ENCODE data around the gene GSTO2.

Gene GSTO2

GRCh38 chr10:104321226-104321625 is 52.2 kb downstream of the GSTO2 start:
- H3K27ac ChIP-seq (ENCODE audit: low read depth, low read length), result no peak overlapping the region
- no peaks in the 10 kb centered on the region for H3K9me3 ChIP-seq (ENCODE audit: insufficient read depth, low read depth, low read length)
- 93% methylated on average over 6 of the region's 6 CpGs for WGBS
- no peak overlapping the region for H3K4me3 ChIP-seq (ENCODE audit: low read length)
- no peaks in the 10 kb centered on the region for H3K27me3 ChIP-seq (ENCODE audit: insufficient read depth, low read length)
- H3K36me3 ChIP-seq (ENCODE audit: insufficient read depth, low read length), result 0 out of 2 replicates have a peak, but pooled peaks cover under 1% of the 10 kb centered on the region
- H3K4me1 ChIP-seq (ENCODE audit: insufficient read depth, low read length), result peaks cover 47% of the 10 kb centered on the region
- H3K9ac ChIP-seq (ENCODE audit: low read depth, low read length), result no peak overlapping the region

DNA sequence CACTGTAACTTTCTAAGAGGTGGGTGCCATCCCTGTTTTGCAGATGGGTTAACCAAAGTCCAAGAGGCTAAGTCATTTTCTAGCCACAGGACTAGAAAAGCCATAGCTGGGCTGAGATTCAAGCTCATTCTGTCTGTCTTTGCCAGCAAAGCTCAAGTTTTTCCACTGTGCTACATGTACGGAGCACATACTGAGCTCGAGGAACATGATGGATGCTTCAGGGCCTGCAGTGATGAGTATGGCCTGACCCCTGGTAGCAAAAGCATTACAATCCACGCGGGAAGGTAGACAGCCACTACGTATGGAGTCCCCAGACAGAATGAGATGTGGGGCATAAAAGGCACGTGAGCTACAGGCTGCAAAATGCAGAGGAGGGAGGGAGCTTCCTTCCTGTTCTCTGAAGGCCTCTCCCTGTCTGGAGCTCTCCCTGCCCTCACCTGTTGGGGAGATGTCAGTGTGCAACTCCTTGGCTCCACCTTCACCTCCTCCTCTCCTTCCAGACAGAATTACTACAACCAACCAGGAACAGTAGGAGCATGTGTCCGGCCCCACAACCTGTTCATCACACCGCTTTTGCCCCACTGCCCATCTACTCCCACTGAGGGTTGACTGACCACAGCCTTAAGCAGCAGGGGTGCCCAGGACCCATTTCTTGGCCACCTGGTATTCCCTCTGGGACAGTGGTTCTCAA is 52.9 kb downstream of the GSTO2 start:
- Histone ChIP-seq H3K27me3 (ENCODE audit: insufficient read depth, low read length) (no peaks in the 10 kb centered on the region), H3K4me1 (ENCODE audit: insufficient read depth, low read length) (peaks cover 44% of the 10 kb centered on the region), H3K36me3 (ENCODE audit: insufficient read depth, low read length) (no peaks in the 10 kb centered on the region), H3K27ac (ENCODE audit: low read depth, low read length) (no peak overlapping the region), H3K4me3 (ENCODE audit: low read length) (no peak overlapping the region), H3K9ac (ENCODE audit: low read depth, low read length) (no peak overlapping the region), H3K9me3 (ENCODE audit: insufficient read depth, low read depth, low read length) (no peaks in the 10 kb centered on the region)
- 86% methylated on average over 8 of the region's 8 CpGs for WGBS

GRCh38 chr10:104322416-104322782 is 53.4 kb downstream of the GSTO2 start:
- Histone ChIP-seq H3K9ac (ENCODE audit: low read depth, low read length) (no peak overlapping the region), H3K36me3 (ENCODE audit: insufficient read depth, low read length) (no peaks in the 10 kb centered on the region), H3K9me3 (ENCODE audit: insufficient read depth, low read depth, low read length) (no peaks in the 10 kb centered on the region), H3K4me3 (ENCODE audit: low read length) (no peak overlapping the region), H3K27me3 (ENCODE audit: insufficient read depth, low read length) (no peaks in the 10 kb centered on the region), H3K4me1 (ENCODE audit: insufficient read depth, low read length) (peaks cover 41% of the 10 kb centered on the region), H3K27ac (ENCODE audit: low read depth, low read length) (no peak overlapping the region)
- 73% methylated on average over 7 of the region's 7 CpGs for WGBS

DNA sequence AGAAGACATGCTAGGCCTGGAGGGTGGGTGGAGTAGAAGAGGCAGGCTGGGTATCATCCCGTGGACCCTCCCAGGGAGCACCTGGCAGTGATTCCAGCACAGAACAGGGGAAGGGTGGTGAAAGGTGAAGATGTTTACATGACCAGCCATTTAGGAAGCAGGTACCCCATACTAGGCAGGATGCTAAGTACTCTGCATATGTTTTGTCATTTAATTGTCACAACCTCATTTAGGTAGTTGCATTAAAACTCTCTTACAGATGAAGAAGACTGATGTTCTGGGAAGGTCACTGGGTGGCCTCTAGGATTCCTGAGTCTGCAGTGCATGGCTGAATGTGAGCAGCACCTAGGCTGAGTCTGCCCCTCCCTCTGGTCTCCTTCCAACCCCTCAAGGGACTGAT is 54.1 kb downstream of the GSTO2 start:
- WGBS, result 68% methylated on average over 1 of the region's 1 CpG
- no peak overlapping the region for H3K4me3 ChIP-seq (ENCODE audit: low read length)

GRCh38 chr10:104323760-104324201 is 54.8 kb downstream of the GSTO2 start:
- Histone ChIP-seq H3K4me1 (ENCODE audit: insufficient read depth, low read length) (peaks cover 48% of the 10 kb centered on the region), H3K27me3 (ENCODE audit: insufficient read depth, low read length) (no peaks in the 10 kb centered on the region), H3K4me3 (ENCODE audit: low read length) (no peak overlapping the region), H3K27ac (ENCODE audit: low read depth, low read length) (peak overlapping the region; percentile 8; the same call in 1 of the 2 replicates), H3K9me3 (ENCODE audit: insufficient read depth, low read depth, low read length) (no peaks in the 10 kb centered on the region), H3K36me3 (ENCODE audit: insufficient read depth, low read length) (no peaks in the 10 kb centered on the region), H3K9ac (ENCODE audit: low read depth, low read length) (no peak overlapping the region)
- 91% methylated on average over 4 of the region's 4 CpGs for WGBS

More for the DNA sequence above, 54.1 kb downstream of the GSTO2 start:
- Histone ChIP-seq H3K9me3 (ENCODE audit: insufficient read depth, low read depth, low read length) (no peaks in the 10 kb centered on the region), H3K27ac (ENCODE audit: low read depth, low read length) (no peak overlapping the region), H3K9ac (ENCODE audit: low read depth, low read length) (no peak overlapping the region), H3K36me3 (ENCODE audit: insufficient read depth, low read length) (no peaks in the 10 kb centered on the region), H3K27me3 (ENCODE audit: insufficient read depth, low read length) (no peaks in the 10 kb centered on the region), H3K4me1 (ENCODE audit: insufficient read depth, low read length) (peaks cover 41% of the 10 kb centered on the region)

GRCh38 chr10:104324221-104324686 is 55.3 kb downstream of the GSTO2 start:
- Histone ChIP-seq H3K4me1 (ENCODE audit: insufficient read depth, low read length) (peaks cover 52% of the 10 kb centered on the region), H3K9ac (ENCODE audit: low read depth, low read length) (no peak overlapping the region), H3K4me3 (ENCODE audit: low read length) (no peak overlapping the region), H3K9me3 (ENCODE audit: insufficient read depth, low read depth, low read length) (no peaks in the 10 kb centered on the region), H3K27ac (ENCODE audit: low read depth, low read length) (no peak overlapping the region), H3K36me3 (ENCODE audit: insufficient read depth, low read length) (no peaks in the 10 kb centered on the region), H3K27me3 (ENCODE audit: insufficient read depth, low read length) (no peaks in the 10 kb centered on the region)
- WGBS, result 90% methylated on average over 9 of the region's 9 CpGs

DNA sequence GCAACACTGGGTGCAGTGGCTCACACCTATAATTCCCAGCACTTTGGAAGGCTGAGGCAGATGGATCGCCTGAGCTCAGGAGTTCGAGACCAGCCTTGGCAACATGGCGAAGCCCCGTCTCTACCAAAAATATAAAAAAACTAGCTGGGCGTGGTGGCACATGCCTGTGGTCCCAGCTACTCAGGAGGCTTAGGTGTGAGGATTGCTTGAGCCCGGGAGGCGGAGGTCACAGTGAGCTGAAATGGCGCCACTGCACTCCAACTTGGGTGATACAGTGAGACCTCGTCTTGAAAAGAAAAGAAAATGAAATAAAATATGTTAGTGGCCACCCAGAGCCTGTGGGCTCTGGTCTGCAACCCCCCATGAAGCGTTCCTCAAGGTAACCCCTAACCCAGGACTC is 55.9 kb downstream of the GSTO2 start:
- H3K4me1 ChIP-seq (ENCODE audit: insufficient read depth, low read length), result peaks cover 53% of the 10 kb centered on the region
- no peaks in the 10 kb centered on the region for H3K27me3 ChIP-seq (ENCODE audit: insufficient read depth, low read length)
- no peak overlapping the region for H3K9ac ChIP-seq (ENCODE audit: low read depth, low read length)
- H3K27ac ChIP-seq (ENCODE audit: low read depth, low read length), result no peak overlapping the region
- 96% methylated on average over 10 of the region's 10 CpGs for WGBS
- H3K36me3 ChIP-seq (ENCODE audit: insufficient read depth, low read length), result no peaks in the 10 kb centered on the region
- H3K4me3 ChIP-seq (ENCODE audit: low read length), result no peak overlapping the region
- no peaks in the 10 kb centered on the region for H3K9me3 ChIP-seq (ENCODE audit: insufficient read depth, low read depth, low read length)

GRCh38 chr10:104325436-104326435 is 56.8 kb downstream of the GSTO2 start:
- Histone ChIP-seq H3K9ac (ENCODE audit: low read depth, low read length) (no peak overlapping the region), H3K36me3 (ENCODE audit: insufficient read depth, low read length) (no peaks in the 10 kb centered on the region), H3K9me3 (ENCODE audit: insufficient read depth, low read depth, low read length) (no peaks in the 10 kb centered on the region), H3K27ac (ENCODE audit: low read depth, low read length) (no peak overlapping the region), H3K4me1 (ENCODE audit: insufficient read depth, low read length) (peaks cover 58% of the 10 kb centered on the region), H3K27me3 (ENCODE audit: insufficient read depth, low read length) (no peaks in the 10 kb centered on the region), H3K4me3 (ENCODE audit: low read length) (no peak overlapping the region)
- 96% methylated on average over 28 of the region's 28 CpGs for WGBS

DNA sequence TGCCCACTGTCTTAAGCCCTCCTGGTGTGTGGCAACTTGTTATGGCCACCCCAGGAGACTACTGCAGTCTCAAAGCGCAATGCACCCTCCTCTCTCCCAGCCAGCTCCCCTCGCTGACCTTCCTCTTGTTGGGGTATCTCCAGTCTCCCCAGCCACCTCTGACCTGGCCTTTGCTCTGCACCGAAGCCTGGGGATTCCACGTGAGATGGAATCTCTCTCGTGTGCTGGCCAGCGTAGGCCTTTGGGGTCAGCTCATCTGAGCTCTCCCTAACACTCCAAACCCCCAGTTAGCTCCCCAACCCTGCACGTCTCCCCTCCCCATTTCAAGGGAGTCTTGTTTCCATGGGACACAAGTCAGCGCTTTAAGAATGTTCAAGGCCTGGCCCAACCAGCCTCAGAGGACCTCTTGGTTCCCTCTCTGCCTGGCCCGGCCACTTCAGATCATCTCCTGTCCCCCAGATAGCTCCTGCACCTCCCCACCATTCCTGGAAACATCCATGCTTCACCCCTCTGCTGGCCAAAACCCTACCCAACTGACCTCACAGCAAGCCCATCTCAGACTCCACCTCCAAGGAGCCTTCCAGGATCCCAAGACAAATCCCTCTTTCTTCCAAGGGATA is 58.1 kb downstream of the GSTO2 start:
- Histone ChIP-seq H3K27me3 (ENCODE audit: insufficient read depth, low read length) (no peaks in the 10 kb centered on the region), H3K9me3 (ENCODE audit: insufficient read depth, low read depth, low read length) (no peaks in the 10 kb centered on the region), H3K9ac (ENCODE audit: low read depth, low read length) (no peak overlapping the region), H3K36me3 (ENCODE audit: insufficient read depth, low read length) (no peaks in the 10 kb centered on the region), H3K4me3 (ENCODE audit: low read length) (no peak overlapping the region), H3K4me1 (ENCODE audit: insufficient read depth, low read length) (peaks cover 64% of the 10 kb centered on the region), H3K27ac (ENCODE audit: low read depth, low read length) (no peak overlapping the region)
- 93% methylated on average over 9 of the region's 9 CpGs for WGBS

DNA sequence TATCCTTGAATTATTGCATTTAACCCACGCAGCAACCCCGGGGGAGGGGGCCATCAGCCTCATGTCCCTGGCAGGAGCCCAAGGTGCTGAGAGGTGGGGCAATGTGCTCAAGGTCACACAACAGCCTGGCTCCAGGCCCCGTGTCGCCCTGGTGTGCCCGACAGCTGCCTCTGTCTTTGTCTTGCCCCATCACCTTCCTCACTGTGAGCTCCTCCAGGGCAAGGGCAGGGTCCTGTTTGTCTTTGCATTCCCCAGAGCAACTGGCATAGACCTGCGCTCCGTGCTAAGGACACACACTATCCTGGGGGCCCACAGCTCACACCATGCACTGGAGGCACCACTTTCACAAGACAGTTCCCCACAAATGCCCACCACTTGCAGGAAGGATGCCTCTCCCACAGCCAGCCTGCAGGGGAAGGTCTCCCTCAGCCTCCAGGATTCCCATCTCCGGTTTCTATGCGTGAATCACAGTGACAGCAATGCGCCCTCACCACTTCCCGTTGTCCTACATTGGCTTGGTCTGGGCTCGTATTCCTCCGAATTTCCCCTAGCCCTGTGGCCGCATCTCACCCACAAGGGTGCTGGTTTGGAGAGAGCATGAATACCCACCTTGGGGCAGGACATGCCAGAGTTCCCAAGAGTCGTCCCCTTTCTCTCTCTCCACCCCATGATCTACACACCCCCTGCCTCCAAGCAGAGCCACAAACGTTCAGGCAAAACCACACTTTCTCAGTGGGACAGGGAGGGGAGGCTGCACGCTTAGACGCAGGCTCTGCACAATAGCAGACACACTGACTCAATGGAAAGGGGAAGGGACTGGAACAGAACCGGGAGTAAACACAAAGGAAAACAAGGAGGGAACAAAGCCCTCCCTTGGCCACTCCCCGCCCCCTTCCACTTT is 59.0 kb downstream of the GSTO2 start:
- Histone ChIP-seq H3K4me1 (ENCODE audit: insufficient read depth, low read length) (peaks cover 64% of the 10 kb centered on the region), H3K4me3 (ENCODE audit: low read length) (peak overlapping the region; percentile 39), H3K9ac (ENCODE audit: low read depth, low read length) (peak overlapping the region; percentile 60), H3K27ac (ENCODE audit: low read depth, low read length) (peak overlapping the region; percentile 80), H3K36me3 (ENCODE audit: insufficient read depth, low read length) (no peaks in the 10 kb centered on the region), H3K27me3 (ENCODE audit: insufficient read depth, low read length) (no peaks in the 10 kb centered on the region), H3K9me3 (ENCODE audit: insufficient read depth, low read depth, low read length) (no peaks in the 10 kb centered on the region)
- 45% methylated on average over 18 of the region's 20 CpGs for WGBS

Measured in HUES64 (cell line).